Transverse colon (tissue), 4 donors: Measurements from ENCODE around the gene PRMT3.

Source experiments
- EP300 ChIP-seq: sonication (generic); formaldehyde crosslinking; IDR thresholded peaks from one replicate; pipeline ENCODE4 v1.6.1; 2017; ENCODE audit warnings: antibody characterized with exemption, low read depth
- POLR2A ChIP-seq: fragments of 450-650 bp; IDR thresholded peaks from one replicate; pipeline ENCODE4 v1.6.1; 2016; ENCODE audit warnings: antibody characterized with exemption, mild to moderate bottlenecking, moderate library complexity
- POLR2AphosphoS5 ChIP-seq, 3 donors: sonication (generic); formaldehyde crosslinking; IDR thresholded peaks; one replicate each; pipeline ENCODE4 v1.6.1; 2016; ENCODE audit warnings: antibody characterized with exemption in 3 of 3
- TF ChIP-seq, protein P1 (sequence below), 5 experiments: fragments of 200-600 bp in 3 of 5; fragments of 450-650 bp in 2 of 5; sonication (generic) in 3 of 5; IDR thresholded peaks; 1 replicate in 2 of 5; 2 replicates in 3 of 5; pipeline ENCODE4 v1.5.1; 2016 to 2017; ENCODE audit warnings: antibody characterized with exemption in 5 of 5, inconsistent platforms in 3 of 5, mild to moderate bottlenecking in 2 of 5, moderate library complexity in 1 of 5

DNA sequence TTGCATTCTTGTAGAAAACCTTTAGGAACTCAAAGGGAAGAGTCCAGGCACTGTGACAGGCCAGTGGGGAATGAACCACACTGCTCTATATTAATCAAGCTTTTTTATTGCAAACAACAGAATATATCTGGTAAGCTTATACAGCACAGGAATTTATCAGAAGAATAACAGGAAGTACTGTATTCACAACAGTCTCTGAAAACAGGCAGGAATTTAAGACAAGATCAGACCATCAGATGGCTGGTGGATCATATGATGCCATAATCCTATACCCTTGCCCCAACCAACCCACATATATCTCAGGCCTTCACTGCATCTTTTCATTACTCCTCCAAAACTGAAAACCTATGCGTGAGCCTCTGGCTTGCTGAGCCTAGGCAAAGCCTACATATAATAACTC is 25.0 kb upstream of the PRMT3 start:
- TF ChIP-seq, protein P1, sequence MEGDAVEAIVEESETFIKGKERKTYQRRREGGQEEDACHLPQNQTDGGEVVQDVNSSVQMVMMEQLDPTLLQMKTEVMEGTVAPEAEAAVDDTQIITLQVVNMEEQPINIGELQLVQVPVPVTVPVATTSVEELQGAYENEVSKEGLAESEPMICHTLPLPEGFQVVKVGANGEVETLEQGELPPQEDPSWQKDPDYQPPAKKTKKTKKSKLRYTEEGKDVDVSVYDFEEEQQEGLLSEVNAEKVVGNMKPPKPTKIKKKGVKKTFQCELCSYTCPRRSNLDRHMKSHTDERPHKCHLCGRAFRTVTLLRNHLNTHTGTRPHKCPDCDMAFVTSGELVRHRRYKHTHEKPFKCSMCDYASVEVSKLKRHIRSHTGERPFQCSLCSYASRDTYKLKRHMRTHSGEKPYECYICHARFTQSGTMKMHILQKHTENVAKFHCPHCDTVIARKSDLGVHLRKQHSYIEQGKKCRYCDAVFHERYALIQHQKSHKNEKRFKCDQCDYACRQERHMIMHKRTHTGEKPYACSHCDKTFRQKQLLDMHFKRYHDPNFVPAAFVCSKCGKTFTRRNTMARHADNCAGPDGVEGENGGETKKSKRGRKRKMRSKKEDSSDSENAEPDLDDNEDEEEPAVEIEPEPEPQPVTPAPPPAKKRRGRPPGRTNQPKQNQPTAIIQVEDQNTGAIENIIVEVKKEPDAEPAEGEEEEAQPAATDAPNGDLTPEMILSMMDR (IDR thresholded peaks at IDR 0.05), result no peak
- no peak for TF ChIP-seq POLR2A
- TF ChIP-seq POLR2AphosphoS5 (IDR thresholded peaks at IDR 0.05), result no peak
- TF ChIP-seq EP300, result no peak
